Measurements from ENCODE around the gene PLEKHG7.

- TF ChIP-seq, protein P1, sequence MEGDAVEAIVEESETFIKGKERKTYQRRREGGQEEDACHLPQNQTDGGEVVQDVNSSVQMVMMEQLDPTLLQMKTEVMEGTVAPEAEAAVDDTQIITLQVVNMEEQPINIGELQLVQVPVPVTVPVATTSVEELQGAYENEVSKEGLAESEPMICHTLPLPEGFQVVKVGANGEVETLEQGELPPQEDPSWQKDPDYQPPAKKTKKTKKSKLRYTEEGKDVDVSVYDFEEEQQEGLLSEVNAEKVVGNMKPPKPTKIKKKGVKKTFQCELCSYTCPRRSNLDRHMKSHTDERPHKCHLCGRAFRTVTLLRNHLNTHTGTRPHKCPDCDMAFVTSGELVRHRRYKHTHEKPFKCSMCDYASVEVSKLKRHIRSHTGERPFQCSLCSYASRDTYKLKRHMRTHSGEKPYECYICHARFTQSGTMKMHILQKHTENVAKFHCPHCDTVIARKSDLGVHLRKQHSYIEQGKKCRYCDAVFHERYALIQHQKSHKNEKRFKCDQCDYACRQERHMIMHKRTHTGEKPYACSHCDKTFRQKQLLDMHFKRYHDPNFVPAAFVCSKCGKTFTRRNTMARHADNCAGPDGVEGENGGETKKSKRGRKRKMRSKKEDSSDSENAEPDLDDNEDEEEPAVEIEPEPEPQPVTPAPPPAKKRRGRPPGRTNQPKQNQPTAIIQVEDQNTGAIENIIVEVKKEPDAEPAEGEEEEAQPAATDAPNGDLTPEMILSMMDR (IDR thresholded peaks at IDR 0.05 in 8 of 11, conservative IDR thresholded peaks at IDR 0.05 in 3 of 11), result no peak
- no peak for TF ChIP-seq POLR2A (IDR thresholded peaks at IDR 0.05)
Observed at GRCh38 chr12:92706594-92706993, 3.8 kb downstream of the PLEKHG7 start.

All from spleen (tissue), 7 donors.